ENCODE results near the gene TMEM63A. TPM values are rescaled to one million over a fixed set of nuclear protein-coding genes. Genes with fewer than 3 reads are reported as not detected.

The TMEM63A gene
- total and polyA plus RNA-seq, 8 donors = 5.3 to 208 (median 84.5) TPM

DNA sequence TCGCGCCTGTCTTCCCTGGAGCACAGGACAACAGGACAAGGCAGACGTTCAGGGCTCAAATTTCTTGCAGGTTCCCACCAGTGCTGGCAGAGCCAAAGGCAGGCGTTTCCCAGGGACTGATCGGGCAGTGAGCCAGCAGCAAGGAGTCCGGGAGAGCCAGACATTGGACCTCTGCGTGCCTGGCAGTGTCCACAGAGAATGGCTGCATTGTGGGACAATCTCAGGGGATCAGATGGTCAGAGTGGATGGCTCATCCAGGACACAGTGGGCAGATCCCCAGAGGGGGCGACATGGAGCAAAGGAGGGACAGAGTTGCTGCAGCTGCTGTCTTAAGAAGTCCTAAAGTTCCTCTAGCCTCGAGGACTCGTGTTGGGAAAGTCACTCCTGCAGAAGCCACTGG, 4.6 kb downstream of the TMEM63A start:
- TF ChIP-seq POLR2AphosphoS5 (IDR thresholded peaks at IDR 0.05) (peak in 1 of 3 donors; percentile 18), CTCF (IDR thresholded peaks at IDR 0.05) (peak in 4 of 7 experiments; percentile 10 to 31 (median 22)), POLR2A (IDR thresholded peaks at IDR 0.05) (no peak), EP300 (IDR thresholded peaks at IDR 0.05) (no peak)
- peak overlapping the region; percentile 43 to 96 (median 92) for H3K27ac ChIP-seq
- H3K9me3 ChIP-seq = no peaks in the 10 kb centered on the region
- DNase-seq = peak; percentile 68 to 76
- peaks cover 21 to 49% (median 45%) of the 10 kb centered on the region in 4 donors for H3K36me3 ChIP-seq
- intact Hi-C loops (cut with DNase I; ENCODE audit: low total_unique reads) = no loop called here
- H3K4me1 ChIP-seq = peaks cover 71 to 88% (median 81%) of the 10 kb centered on the region in 4 donors
- WGBS, 5 donors = 16 to 26% (median 22%) methylated on average over 10 of the region's 10 CpGs
- H3K4me3 ChIP-seq = peak overlapping the region in 1 of 4 donors; percentile 20
- H3K27me3 ChIP-seq = no peaks in the 10 kb centered on the region

GRCh38 chr1:225876900-225877510, 5.2 kb downstream of the TMEM63A start:
- TF ChIP-seq EP300 (IDR thresholded peaks at IDR 0.05) (no peak), POLR2A (IDR thresholded peaks at IDR 0.05) (no peak)
- H3K9me3 ChIP-seq = no peaks in the 10 kb centered on the region
- peak overlapping the region in 1 of 4 donors; percentile 20 for H3K4me3 ChIP-seq
- intact Hi-C loops (cut with DNase I; ENCODE audit: low total_unique reads) = no loop called here
- no peak for DNase-seq
- peaks cover 21 to 55% (median 49%) of the 10 kb centered on the region in 4 donors for H3K36me3 ChIP-seq
- H3K27me3 ChIP-seq = no peaks in the 10 kb centered on the region
- WGBS, 5 donors = 41 to 55% (median 46%) methylated on average over 8 to 12 of the region's 12 CpGs
- H3K4me1 ChIP-seq = peaks cover 71 to 90% (median 81%) of the 10 kb centered on the region in 4 donors
- peak overlapping the region; percentile 43 to 96 (median 92) for H3K27ac ChIP-seq

DNA sequence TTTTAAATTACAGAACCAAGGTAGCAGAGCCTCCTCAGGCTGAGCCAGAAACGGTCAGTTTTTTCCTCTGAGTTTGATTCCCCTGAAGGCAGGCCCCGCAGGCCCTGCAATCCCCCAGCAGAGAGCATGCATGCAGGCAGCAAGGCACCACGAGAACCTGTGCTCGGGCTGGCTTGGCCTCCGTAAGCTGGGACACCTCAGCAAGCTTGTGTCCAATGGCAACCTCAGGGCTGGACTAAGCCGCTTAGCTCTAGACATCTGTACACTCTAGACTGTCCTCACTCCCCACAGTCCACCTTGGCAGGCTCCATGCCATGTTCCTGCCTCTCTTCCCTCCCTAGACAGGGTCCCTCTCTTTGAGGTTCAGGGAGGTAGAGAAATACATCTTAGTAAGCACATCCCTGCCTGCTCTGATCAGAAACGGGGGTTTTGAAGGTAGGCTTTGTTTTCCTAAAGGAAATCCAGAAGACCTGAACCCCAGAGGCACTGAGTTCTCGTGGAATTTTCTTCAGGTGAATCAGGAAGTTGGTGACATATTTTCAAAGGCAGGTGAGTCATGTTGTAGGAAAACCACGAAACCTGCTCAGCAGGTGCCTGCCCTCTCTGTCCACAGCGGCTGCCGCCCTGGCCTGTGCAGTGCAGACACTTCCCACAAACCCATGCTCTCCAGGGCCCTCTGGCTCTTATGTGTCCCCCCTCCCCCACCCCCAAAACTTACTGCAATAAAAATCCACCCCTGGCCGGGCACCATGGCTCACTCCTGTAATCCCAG, 7.0 kb downstream of the TMEM63A start:
- H3K27ac ChIP-seq = peak overlapping the region; percentile 76 to 96 (median 92)
- intact Hi-C loops (cut with DNase I; ENCODE audit: low total_unique reads) = no loop called here
- peaks cover 63 to 89% (median 78%) of the 10 kb centered on the region in 4 donors for H3K4me1 ChIP-seq
- no peak overlapping the region for H3K4me3 ChIP-seq
- no peaks in the 10 kb centered on the region for H3K27me3 ChIP-seq
- peak; percentile 85 to 91 for DNase-seq
- peaks cover 28 to 73% (median 67%) of the 10 kb centered on the region in 4 donors for H3K36me3 ChIP-seq
- no peaks in the 10 kb centered on the region for H3K9me3 ChIP-seq
- WGBS, 5 donors = 48 to 70% (median 55%) methylated on average over 12 of the region's 12 CpGs
- TF ChIP-seq POLR2AphosphoS5 (IDR thresholded peaks at IDR 0.05) = peak in 2 of 3 donors; percentile 57 to 63
- no peak for TF ChIP-seq CTCF (IDR thresholded peaks at IDR 0.05)

DNA sequence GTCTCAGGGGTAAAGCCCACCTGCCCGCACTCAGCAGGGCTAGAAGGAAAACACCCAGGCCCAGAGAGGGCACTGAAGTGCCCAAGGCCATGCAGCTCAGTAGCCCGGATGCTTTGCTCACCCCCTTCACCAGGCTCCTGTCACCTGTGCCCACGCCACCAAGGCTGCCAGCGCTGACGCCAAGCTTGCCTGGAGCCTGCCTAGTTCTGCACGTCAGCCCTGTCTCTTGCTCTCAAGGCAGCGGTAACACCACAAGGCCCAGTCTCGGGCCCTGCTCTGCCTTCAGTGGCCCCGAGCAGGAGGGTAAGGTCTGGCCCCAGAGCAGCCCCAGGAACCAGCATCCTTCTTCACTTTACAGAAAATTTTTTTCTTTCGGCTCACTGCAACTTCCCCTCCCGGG, 7.7 kb downstream of the TMEM63A start:
- Histone ChIP-seq H3K4me3 (no peak overlapping the region), H3K27ac (peak overlapping the region; percentile 19 to 96 (median 92)), H3K9me3 (no peaks in the 10 kb centered on the region), H3K27me3 (no peaks in the 10 kb centered on the region), H3K36me3 (peaks cover 32 to 81% (median 75%) of the 10 kb centered on the region in 4 donors), H3K4me1 (peaks cover 55 to 81% (median 70%) of the 10 kb centered on the region in 4 donors)
- intact Hi-C loops (cut with DNase I; ENCODE audit: low total_unique reads) = no loop called here
- DNase-seq = no peak
- TF ChIP-seq CTCF (IDR thresholded peaks at IDR 0.05) (no peak), POLR2AphosphoS5 (IDR thresholded peaks at IDR 0.05) (no peak), EP300 (IDR thresholded peaks at IDR 0.05) (no peak), POLR2A (IDR thresholded peaks at IDR 0.05) (no peak)
- 91 to 97% (median 93%) methylated on average over 11 of the region's 11 CpGs for WGBS, 5 donors
